Suppressor macrophage (primary cell): ENCODE measurements around the gene TEFM.
"Not testable (repeated sequence)": the region's sequence is repeated elsewhere in the genome, so short reads cannot be mapped to it uniquely, and the experiment has no call there.

Experiments
- DNase-seq, 4 experiments: peaks; one replicate each; pipeline ENCODE4 v3.0.0-alpha.2; 2020 to 2022
- total RNA-seq, 17 experiments: gene quantifications; one replicate each; lab custom pipeline; 2026; ENCODE audit warnings: mixed read lengths in 6 of 17, inconsistent platforms in 3 of 17; lab: John Stamatoyannopoulos, UW

Gene TEFM, protein sequence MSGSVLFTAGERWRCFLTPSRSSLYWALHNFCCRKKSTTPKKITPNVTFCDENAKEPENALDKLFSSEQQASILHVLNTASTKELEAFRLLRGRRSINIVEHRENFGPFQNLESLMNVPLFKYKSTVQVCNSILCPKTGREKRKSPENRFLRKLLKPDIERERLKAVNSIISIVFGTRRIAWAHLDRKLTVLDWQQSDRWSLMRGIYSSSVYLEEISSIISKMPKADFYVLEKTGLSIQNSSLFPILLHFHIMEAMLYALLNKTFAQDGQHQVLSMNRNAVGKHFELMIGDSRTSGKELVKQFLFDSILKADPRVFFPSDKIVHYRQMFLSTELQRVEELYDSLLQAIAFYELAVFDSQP
- total RNA-seq: 3.1 to 17.0 (median 10.2) reads per million in 17 experiments

DNA sequence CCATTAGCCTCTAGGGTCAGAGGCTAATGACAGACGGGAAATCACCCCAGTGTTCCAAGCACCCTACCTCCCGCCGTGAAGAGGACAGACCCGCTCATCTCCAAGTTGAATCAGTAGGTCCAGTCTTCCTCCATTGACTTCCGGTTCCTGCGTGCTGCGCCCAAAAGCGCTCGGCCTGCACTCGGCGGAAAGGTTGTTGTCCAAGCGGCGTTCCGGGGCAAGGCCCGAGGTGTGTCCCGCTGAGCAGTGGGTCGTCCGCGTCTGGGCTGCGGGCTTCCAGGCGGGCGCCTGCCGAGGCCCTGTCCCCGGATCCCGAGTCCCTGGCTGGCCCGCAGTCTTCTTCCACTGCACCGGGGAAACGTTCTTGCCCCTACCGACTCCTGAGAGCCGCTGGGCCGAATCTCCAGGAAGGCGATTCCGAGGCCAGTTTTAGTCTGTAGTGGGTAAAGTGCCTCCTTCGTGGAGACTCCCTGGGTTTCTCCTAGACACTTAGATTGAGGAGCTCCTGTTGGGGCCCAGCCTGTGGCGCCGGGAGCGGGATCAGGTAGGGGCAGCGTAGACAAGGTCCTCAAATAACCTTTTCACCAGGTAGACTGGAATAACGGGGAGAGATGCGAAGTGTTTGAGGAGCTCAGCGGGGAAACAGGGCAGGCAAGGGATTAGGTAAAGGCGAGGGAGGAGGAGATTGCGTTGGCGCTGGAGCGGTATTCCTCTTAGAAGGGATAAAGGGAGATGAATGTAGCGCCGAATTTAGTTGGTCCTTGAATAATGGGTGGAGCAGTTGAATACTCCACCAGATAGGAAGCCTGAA lies at the start of gene TEFM:
Gene TEFM (minus strand): TSS at position 138 of the 811 bp plus-strand sequence. CDS start 40 bp downstream, at position 98.
- peak; percentile 90 to 95 (median 93) for DNase-seq

- DNase-seq: peak; percentile 83 to 95 (median 91)
Observed at GRCh38 chr17:30954046-30954830, 48.2 kb upstream of the TEFM start.

DNA sequence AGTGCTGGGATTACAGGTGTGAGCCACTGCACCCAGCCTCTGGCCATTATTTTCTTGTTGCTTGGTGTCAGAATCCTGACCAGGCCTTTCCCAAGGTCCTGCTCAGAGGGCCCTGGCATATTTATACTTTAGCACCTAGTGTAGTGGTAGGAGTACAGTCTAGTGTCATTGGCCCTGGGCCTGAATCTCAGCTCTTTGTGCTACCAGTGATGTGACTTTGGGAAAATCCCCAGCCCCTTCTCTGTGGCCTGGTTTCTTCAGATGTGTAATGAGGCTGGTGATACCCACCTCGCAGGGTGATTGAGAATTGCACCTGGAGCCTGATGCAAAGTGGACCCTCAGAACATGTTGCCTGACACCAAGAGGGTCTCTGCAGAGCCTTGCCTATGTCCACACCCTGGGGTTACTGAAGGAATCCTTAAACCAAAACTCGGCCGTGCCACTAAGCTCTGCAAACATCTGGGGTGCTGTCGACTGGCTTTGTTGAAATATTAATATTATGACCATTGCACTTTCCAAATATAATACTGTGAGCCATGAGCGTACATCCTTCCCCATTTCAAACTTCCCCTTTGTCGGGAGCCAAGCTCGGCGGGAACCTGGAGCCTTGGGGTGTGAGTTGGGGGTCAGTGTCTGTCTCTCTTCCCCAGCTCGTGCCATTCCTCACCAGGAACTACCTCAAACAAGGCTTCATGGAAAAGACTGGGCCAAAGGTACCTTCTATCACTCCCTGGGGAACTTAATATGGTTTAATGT lies 46.8 kb upstream of the TEFM start:
- DNase-seq: peak; percentile 86 to 94 (median 90)

DNA sequence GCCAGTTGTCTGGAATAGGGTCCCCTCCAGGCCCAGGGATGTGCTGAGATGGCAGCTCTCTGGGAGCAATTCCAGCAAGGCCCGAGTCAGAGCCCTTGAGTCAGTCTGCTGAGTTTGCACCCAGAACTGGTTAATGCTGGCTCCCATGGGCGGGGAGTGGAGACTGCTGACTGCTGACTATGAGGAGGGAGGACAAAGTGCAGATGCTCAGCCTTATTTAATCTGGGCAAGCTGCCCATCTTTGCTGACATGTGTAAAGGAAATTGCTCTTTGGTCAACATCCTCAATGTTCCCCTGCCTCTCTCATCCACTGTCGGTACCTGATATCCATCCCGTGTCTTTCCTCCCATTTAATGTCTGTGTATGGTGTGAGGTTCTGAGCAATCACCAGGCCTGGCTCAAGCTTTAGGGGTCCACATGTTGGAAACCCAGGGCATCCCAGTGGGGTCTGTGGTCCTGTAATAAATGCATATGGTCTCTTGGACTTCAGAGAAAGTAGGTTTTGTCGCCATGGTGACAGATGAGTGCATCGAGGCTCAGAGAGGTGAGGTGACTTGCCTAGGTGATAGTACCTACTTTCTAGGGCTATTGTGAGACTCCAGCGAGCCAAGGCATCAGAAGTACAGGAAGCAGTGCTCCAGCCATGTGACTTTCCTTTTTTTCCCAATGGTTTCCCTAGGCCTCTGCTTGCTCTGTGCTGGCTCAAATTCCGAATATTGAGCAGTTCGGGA lies 44.8 kb upstream of the TEFM start:
- DNase-seq: peak; percentile 94 to 98 (median 96)

DNA sequence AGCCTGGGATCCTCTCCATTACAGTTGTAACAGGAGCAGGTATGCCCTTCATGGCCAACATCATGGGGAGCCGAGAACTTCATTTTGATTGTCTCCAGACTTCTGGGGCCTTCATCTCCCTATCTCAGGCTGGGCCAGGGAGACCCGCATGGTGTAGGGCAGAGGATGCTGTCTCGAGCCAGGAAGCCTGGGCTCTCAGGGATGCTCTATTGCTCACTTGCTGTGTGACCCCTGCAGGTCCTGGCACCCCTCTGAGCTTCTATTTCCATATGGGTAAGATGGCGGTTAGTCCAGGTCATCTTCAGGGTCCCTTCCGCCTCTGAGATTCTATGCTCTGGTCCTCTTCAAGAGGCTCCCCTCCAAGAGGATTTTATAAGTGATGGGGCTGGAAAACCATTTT lies 44.2 kb upstream of the TEFM start:
- DNase-seq: no peak

DNA sequence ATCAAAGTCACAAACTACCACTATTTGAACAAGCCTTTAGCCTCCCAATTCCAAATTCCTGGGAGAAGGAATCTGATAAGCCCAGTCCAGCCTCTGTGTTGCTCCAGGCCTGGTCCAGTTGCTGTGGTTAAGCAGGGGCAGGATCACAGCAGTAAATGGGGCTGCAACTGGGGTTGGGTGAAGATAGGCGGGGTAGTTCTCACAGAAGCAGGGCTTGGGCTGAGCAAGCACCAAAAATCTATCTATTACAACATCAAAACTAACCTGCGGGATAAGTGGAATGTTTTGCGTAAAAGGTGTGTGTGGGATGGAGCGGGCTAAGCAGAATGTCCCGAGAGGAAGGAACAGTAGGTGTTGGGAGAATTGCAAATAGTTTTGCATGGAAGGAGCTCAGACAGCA lies 41.8 kb upstream of the TEFM start:
- DNase-seq: no peak

DNA sequence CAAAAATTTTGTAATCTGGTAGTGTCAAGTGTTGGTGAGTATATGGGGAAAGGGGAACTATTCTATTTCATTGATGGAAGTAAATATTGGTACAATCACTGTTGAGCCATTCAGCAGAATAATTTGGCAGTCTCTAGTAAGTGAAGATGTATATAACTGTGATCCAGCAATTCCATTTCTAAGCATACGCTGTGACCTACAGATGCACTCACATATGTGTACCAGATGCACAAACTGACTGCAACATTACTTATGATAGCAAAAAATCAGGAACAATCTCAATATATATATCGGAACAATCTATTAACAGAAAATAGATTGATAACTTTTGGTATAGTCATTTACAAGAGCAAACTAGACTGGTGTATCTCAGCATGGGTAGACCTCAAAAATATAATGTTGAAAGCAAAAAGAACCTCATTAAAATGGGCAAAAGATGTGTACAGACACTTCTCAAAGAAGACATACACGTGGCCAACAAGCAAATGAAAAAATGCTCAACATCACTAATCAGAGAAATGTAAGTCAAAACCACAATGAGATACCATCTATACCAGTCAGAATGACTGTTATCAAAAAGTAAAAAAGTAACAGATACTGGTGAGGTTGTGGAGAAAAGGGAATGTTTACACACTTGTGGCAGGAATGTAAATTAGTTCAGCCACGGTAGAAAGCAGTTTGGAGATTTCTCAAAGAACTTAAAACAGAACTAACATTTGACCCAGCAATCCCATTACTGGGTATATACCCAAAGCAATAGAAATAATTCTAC lies 36.5 kb upstream of the TEFM start:
- no peak for DNase-seq

DNA sequence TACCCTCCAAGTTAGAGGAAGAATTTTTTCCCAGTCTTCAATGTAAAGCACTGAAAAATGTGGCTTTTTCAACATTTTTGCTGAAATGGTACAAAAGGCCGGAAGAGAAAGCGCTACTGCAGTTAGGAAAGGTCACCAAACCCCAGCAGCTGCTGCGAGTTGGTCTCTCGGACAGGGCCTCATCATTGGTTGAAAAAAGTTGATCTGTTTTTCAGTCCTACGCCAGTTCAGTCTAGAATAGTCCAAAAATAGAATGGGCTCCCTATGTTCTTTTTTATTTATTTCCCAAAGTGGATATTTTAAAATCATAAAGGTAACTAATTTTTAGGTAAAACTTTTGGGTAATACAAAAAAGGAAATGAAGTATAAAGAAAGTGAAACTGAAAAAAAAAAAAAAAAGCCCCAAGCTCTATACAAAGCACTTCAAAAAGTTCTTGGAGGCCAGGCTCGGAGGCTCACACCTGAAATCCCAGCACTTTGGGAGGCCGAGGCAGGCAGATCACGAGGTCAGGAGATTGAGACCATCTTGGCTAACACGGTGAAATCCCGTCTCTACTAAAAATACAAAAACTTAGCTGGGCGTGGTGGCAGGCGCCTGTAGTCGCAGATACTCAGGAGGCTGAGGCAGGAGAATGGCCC lies 33.1 kb upstream of the TEFM start:
- DNase-seq: peak in 3 of 4 experiments; percentile 45 to 53 (median 50)

- DNase-seq: peak; percentile 25 to 58 (median 50)
Observed at GRCh38 chr17:30933966-30934365, 27.9 kb upstream of the TEFM start.

DNA sequence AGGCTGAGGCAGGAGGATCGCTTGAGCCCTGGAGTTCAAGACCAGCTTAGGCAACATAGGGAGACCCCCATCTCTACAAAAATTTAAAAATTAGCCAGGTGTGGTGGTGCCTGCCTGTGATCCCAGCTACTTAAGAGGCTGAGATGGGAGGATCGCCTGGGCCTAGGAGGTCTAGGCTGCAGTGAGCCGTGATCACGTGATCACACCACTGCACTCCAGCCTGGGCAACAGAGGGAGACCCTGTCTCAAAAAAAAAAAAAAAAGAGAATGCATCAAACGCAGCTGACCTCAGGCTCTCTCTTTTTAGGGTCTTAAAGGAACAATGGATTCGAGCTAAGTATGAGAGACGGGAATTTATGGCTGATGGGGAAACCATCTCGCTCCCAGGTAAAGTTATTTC lies 25.5 kb upstream of the TEFM start:
- DNase-seq: not testable (repeated sequence)

- DNase-seq: no peak
Observed at GRCh38 chr17:30930495-30930894, 24.5 kb upstream of the TEFM start.

GRCh38 chr17:30929861-30930260 lies 23.8 kb upstream of the TEFM start:
- not testable (repeated sequence) for DNase-seq

DNA sequence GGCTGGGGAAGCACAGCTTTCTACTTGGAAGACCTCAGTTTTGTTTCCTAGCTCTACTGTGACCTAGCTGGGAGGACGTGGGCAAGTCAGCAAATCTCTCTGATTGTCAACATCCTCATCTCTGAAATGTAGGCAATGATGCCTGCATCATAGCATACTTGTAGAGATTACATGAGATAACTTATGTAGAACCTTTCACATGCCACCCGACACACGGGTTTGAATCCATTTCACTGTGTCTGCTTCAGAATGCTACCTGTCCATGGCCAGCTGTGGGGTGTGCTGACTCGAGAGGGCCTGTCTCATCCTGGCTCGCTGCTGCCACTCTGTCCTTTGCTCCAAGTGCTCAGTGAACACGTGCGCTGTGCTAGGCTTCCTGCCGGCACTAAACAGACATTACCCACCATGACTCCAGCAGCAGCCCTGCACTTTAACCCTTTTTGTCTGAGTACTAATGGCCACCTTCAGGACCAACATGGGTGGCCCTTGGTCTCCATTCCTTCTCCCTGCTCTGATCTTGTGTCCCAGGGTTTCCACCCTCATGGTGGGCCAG lies 23.1 kb upstream of the TEFM start:
- DNase-seq: no peak

GRCh38 chr17:30928584-30928983 lies 22.5 kb upstream of the TEFM start:
- no peak for DNase-seq

DNA sequence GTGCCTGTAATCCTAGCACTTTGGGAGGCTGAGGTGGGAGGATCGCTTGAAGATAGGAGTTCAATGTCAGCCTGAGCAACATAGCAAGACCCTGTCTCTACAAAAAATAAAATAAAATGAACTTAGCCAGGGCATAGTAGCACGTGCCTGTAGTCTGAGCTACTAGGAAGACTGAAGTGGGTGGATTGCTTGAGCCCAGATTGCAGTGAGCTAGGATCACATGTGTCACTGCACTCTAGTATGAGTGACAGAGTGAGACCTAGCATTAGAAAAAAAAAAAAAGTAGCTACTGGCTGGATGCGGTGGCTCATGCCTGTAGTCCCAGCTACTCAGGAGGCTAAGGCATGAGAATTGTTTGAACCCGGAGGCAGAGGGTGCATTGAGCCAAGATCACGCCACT lies 21.7 kb upstream of the TEFM start:
- DNase-seq: peak in 3 of 4 experiments; percentile 39 to 54 (median 47)

GRCh38 chr17:30926516-30926915 lies 20.5 kb upstream of the TEFM start:
- peak; percentile 23 to 61 (median 44) for DNase-seq

DNA sequence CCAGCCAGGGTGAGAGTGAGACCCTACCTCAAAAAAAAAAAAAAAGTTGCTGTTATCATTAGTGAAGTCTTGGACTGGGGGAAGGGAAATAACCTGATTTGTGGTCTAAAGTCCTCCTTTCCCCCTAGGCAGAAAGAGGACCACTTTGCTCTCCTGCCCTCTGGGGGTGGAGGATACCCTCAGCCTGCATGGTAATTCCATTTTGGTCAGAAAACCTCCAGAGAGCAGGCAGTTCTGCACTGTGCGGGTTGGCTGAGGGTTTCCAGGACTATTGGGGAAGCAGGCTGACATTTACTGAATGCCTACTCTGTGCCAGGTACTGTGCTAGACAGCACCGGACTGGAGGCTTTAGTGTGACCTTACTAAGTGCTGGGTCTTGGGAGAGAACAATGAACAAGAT lies 18.3 kb upstream of the TEFM start:
- no peak for DNase-seq

DNA sequence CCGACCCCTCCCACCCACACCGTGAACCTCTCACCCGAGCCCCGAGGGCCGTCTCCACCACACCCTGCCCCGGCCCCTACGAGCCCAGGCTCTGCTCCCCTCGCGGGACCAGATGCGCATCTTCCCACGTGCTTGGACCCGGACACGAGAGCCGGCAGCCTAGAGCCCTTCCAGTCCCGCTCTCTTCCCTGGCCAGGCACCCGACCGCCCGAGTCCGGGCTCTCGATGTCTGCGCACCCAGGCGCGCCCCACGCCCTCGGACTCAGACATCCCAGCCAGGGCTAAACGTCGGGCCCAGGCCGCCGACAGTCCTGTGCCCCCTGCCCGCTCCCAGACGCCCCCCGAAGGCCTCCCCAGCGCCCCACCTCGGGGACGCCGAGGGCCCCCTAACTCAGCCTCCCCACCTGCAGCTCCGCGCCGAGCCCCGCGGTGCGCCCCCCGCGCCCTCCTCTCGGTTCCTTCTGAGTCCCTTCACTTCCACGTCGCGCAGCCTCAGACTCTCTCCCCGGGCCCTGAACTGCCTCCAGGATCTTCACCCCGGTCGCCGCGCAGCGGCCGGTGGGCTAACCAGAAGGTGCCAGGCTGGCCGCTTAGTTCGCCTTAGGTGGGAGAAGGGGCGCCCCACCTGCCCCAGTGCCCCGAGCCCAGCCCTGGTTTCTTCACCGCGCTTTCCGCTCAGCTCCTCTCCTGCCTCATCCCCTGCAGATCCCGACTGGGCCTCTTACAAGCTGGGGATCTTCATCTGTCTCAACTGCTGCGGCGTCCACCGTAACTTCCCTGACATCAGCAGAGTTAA lies 16.4 kb upstream of the TEFM start:
- peak; percentile 26 to 72 (median 55) for DNase-seq
